Measurements from ENCODE around the gene TXNRD1. TPM values are rescaled to one million over a fixed set of nuclear protein-coding genes. Genes with fewer than 3 reads are reported as not detected.

Gene TXNRD1
- total and polyA plus RNA-seq, 2 of the 8 experiments (the other 6 are each of a cell fraction or from before 2014, with no cell fraction given): 56.8 to 127 TPM

DNA sequence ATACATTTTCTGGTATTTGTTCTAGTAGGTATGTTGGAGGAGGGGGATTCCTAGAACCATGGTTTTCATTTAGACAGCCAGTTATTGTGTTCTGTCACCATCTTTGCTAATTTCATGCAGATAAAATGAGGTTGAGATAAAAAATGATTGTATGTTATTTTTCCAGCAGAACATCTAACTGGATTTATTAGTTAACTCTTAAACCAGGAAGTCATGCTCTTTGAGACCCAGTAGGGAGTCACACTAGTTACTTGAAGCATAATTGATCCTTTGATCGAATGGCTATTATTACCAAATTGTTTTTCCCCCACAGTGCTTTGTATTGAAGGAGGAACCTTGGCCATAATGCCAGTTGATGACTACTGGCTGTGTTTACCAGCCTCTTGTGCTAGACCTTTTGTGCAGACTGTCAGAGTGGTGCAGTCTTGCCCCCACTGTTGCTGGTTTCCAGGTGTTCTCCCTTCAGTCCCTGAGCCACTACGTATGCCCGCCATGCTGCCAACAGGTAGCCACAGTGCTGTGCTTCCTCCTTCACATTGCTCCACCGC, 93.9 kb downstream of the TXNRD1 start:
- peaks cover 17 to 46% (median 25%) of the 10 kb centered on the region in 4 experiments for H3K36me3 ChIP-seq (ENCODE audit: control insufficient read depth in 2 of 4, insufficient read depth in 4 of 4, low read length in 3 of 4)
- peaks cover 0 to 60% of the 10 kb centered on the region in 2 experiments; a peak in 3 of 4 replicates for H3K79me2 ChIP-seq (ENCODE audit: control insufficient read depth in 1 of 2, insufficient read depth in 2 of 2, low read length in 2 of 2)
- no peak overlapping the region for H2BK15ac ChIP-seq (ENCODE audit: low read length)
- H3K4ac ChIP-seq (replicated peaks; ENCODE audit: insufficient read length, low read depth, low read length): no peak overlapping the region
- H3K14ac ChIP-seq (ENCODE audit: insufficient read length): no peak overlapping the region
- H2BK120ac ChIP-seq (replicated peaks; ENCODE audit: low read depth, low read length): no peak overlapping the region
- no peak overlapping the region for H3K27ac ChIP-seq (ENCODE audit: low read depth, low read length)
- no peak overlapping the region for H3K23ac ChIP-seq (ENCODE audit: insufficient read length)
- H3K27me3 ChIP-seq (replicated peaks in 1 of 4; ENCODE audit: control insufficient read depth in 3 of 4, extremely low read depth in 1 of 4, insufficient read depth in 3 of 4, low read length in 3 of 4): no peaks in the 10 kb centered on the region
- TF ChIP-seq, protein P1, sequence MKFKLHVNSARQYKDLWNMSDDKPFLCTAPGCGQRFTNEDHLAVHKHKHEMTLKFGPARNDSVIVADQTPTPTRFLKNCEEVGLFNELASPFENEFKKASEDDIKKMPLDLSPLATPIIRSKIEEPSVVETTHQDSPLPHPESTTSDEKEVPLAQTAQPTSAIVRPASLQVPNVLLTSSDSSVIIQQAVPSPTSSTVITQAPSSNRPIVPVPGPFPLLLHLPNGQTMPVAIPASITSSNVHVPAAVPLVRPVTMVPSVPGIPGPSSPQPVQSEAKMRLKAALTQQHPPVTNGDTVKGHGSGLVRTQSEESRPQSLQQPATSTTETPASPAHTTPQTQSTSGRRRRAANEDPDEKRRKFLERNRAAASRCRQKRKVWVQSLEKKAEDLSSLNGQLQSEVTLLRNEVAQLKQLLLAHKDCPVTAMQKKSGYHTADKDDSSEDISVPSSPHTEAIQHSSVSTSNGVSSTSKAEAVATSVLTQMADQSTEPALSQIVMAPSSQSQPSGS (IDR thresholded peaks at IDR 0.05; ENCODE audit: low read length): no peak
- no peak for TF ChIP-seq SUZ12 (IDR thresholded peaks at IDR 0.05; ENCODE audit: low read length)
- TF ChIP-seq GABPA (IDR thresholded peaks at IDR 0.05; ENCODE audit: borderline replicate concordance, insufficient read depth, low read length): no peak
- TF ChIP-seq CEBPB (IDR thresholded peaks at IDR 0.05; ENCODE audit: low read depth, low read length): no peak
- no peak for TF ChIP-seq SIRT6 (IDR thresholded peaks at IDR 0.05; ENCODE audit: low read length)
- TF ChIP-seq EGR1 (IDR thresholded peaks at IDR 0.05; ENCODE audit: borderline replicate concordance, low read depth, low read length): no peak
- TF ChIP-seq RNF2 (IDR thresholded peaks at IDR 0.05; ENCODE audit: borderline replicate concordance, low read depth, low read length, missing control alignments, poor library complexity, severe bottlenecking): no peak
- no peak for TF ChIP-seq CBX8 (IDR thresholded peaks at IDR 0.05; ENCODE audit: borderline replicate concordance, low read depth, low read length)
- no peak for TF ChIP-seq TBP (IDR thresholded peaks at IDR 0.05; ENCODE audit: low read depth, low read length)
- TF ChIP-seq KDM4A (IDR thresholded peaks at IDR 0.05; ENCODE audit: low read depth, low read length, severe bottlenecking): no peak
- TF ChIP-seq SP1 (IDR thresholded peaks at IDR 0.05; ENCODE audit: low read depth, low read length): no peak
- no peak for TF ChIP-seq POU5F1 (IDR thresholded peaks at IDR 0.05; ENCODE audit: low read depth, low read length)
- H2AFZ ChIP-seq (ENCODE audit: low read length): no peak overlapping the region
- peaks cover 7% of the 10 kb centered on the region for H3K79me1 ChIP-seq (ENCODE audit: low read depth, low read length)
- H4K8ac ChIP-seq (ENCODE audit: extremely low read depth, insufficient read depth, low read length): no peak overlapping the region
- H2BK20ac ChIP-seq (ENCODE audit: low read length): no peak overlapping the region
- no peak overlapping the region for H4K91ac ChIP-seq (replicated peaks; ENCODE audit: insufficient read length, low read length)
- no peak overlapping the region for H4K5ac ChIP-seq (ENCODE audit: insufficient read length, low read depth, low read length)
- POLR2A ChIA-PET (ENCODE audit: partially characterized antibody): interaction anchor here (1.5 kb wide), 1 partner anchor 344 kb away, joined by 3 read pairs; the partner anchor contains the start of gene TDG
- peaks cover 9 to 11% of the 10 kb centered on the region in 2 experiments for H4K20me1 ChIP-seq (replicated peaks in 1 of 2; ENCODE audit: control insufficient read depth in 1 of 2, insufficient read depth in 2 of 2, low read length in 2 of 2)
- H3K4me3 ChIP-seq (ENCODE audit: extremely low read depth in 1 of 4, insufficient read depth in 2 of 4, low read depth in 3 of 4, low read length in 4 of 4): no peak overlapping the region
- no peak overlapping the region for H3K4me2 ChIP-seq (ENCODE audit: insufficient read depth in 1 of 2, low read depth in 2 of 2, low read length in 2 of 2)
- H2BK12ac ChIP-seq (ENCODE audit: low read depth, low read length): no peak overlapping the region
- CTCF ChIA-PET (ENCODE audit: partially characterized antibody): no interaction called here
- H3K56ac ChIP-seq (replicated peaks; ENCODE audit: insufficient read length, low read depth, low read length): no peak overlapping the region
- 98% methylated on average over 4 of the region's 4 CpGs; no CpG with 5 or more reads in 1 of the 2 experiments for WGBS, 2 experiments (ENCODE audit: extremely low coverage in 1 of 2, insufficient coverage in 1 of 2, insufficient read length in 1 of 2, insufficient replicate concordance in 2 of 2, low coverage in 1 of 2, low lambda C conversion rate in 2 of 2, missing lambda C conversion rate in 1 of 2)
- FAIRE-seq: no peak
- H3K9ac ChIP-seq (replicated peaks in 1 of 4; ENCODE audit: extremely low read depth in 1 of 4, low read depth in 3 of 4, low read length in 3 of 4): no peak overlapping the region
- H3K9me3 ChIP-seq (ENCODE audit: insufficient read depth in 2 of 2, low read depth in 1 of 2, low read length in 1 of 2): no peaks in the 10 kb centered on the region
- H2BK5ac ChIP-seq (ENCODE audit: low read depth, low read length): no peak overlapping the region
- peaks cover 0 to 7% (median under 1%) of the 10 kb centered on the region in 4 experiments; a peak in 2 of 7 replicates for H3K4me1 ChIP-seq (replicated peaks in 1 of 4; ENCODE audit: control insufficient read depth in 3 of 4, insufficient read depth in 4 of 4, low read length in 3 of 4)
- no peak overlapping the region for H2AK5ac ChIP-seq (ENCODE audit: low read depth, low read length)
- no peak for DNase-seq (ENCODE audit: low read depth in 1 of 2, low spot score in 2 of 2)
- H3K23me2 ChIP-seq (ENCODE audit: low read depth, low read length): no peaks in the 10 kb centered on the region
- H3K18ac ChIP-seq (ENCODE audit: extremely low read depth, low read length): no peak overlapping the region

Measured in H1 (cell line).